NCI-H345 (cell line): ENCODE measurements around the gene LOC128125822.
"Not testable (repeated sequence)": the region's sequence is repeated elsewhere in the genome, so short reads cannot be mapped to it uniquely, and the experiment has no call there.

Source experiments
- DNase-seq: peaks from one replicate; lab custom pipeline; 2025; lab: John Stamatoyannopoulos, UW

The LOC128125822 gene

DNA sequence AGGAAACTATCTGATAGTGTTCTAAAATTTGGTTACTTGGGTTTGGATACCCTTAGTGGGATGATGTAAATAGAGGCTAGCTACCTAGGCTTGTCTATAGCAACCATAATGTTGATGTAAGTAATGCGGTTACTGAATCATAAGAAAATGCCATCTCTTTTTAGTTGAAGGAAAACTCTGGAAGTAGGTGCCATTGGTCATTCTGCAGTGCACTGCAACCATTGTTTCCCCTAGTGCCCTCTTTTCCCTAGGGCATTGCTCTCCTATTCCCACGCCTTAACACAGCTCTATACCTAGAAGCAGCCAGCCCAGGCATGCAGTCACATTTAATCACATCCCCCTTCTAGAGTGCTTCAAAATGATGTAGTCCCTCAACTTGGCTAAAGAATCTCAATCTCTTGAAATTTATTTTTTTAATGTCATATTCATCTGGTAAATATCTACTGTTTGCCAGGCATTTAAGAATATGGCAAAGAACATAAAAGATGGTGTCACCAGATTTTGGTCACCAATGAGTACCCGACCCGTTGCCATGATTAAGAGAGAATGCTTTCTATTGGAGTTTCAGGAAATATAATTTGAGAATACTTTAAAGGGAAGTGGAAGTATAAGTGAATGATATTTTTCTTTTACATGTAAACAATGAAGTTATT is 10.4 kb downstream of the LOC128125822 start:
- DNase-seq: no peak

DNA sequence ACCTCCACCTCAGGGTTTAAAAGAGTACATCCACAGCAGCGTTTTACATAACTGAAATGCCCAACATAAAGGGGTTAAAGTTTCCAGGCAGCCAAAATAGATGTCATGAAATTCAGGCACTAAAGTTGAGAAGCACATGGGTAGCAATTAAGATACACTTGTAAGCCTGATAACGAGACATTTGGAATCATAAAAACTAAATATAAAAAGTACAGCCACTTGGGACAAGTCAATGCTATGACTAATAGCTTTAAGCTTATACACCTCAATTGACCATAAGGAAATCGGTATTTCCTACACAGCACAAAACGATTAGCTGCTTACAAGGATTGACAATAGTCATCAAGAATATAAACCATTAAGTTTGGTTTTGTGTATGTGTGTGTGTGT is 11.8 kb downstream of the LOC128125822 start:
- no peak for DNase-seq

- DNase-seq: no peak
Observed at GRCh38 chr6:63584566-63584965, 12.3 kb downstream of the LOC128125822 start.

- DNase-seq: not testable (repeated sequence)
Observed at GRCh38 chr6:63585652-63586051, 13.4 kb downstream of the LOC128125822 start.

DNA sequence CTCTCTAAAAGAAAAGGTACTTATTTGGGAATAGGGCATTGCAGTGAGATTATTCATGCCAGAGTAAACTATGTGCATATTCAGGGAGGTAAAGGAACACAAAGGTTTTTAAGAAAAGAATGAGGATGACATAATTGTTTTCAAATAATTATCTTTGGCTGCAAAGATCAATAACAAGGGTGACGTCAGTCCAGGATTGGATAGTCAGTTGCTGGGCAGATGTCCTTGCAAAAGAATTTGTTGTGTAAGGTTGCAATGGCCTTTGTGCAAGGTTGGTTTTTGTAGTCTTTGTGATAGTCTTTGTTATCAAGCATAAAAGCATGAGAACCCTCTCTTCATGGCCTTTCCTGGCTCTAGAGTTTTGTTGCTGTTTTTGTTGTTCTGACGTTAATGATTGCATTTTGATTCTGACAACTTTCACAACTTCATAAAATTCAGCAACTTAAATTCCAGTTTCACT is 17.7 kb downstream of the LOC128125822 start:
- DNase-seq: no peak

DNA sequence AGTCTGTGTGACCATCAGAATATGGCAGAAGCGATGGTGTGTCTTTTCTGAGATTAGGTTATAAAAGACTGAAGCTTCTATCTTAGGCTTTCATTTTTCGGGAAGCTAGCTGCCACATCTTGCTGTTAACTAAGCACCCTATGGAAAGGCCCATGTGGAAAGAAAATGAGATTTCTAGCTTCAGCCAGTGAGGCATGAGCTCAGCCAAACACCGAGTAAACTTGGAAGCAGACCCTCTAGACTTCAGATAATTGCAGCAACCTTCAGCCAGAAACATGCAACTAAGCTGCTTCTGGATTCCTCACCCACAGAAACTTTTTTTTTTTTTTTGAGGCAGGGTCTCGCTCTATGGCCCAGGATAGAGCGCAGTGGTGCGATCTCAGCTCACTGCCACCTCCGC is 20.6 kb downstream of the LOC128125822 start:
- no peak for DNase-seq

GRCh38 chr6:63597141-63598048 is 25.1 kb downstream of the LOC128125822 start:
- DNase-seq: no peak

- DNase-seq: peak; percentile 82
Observed at GRCh38 chr6:63598049-63599036, 26.1 kb downstream of the LOC128125822 start.

- no peak for DNase-seq
Observed at GRCh38 chr6:63599243-63599642, 27.0 kb downstream of the LOC128125822 start.

- no peak for DNase-seq
Observed at GRCh38 chr6:63600136-63600535, 27.9 kb downstream of the LOC128125822 start.

DNA sequence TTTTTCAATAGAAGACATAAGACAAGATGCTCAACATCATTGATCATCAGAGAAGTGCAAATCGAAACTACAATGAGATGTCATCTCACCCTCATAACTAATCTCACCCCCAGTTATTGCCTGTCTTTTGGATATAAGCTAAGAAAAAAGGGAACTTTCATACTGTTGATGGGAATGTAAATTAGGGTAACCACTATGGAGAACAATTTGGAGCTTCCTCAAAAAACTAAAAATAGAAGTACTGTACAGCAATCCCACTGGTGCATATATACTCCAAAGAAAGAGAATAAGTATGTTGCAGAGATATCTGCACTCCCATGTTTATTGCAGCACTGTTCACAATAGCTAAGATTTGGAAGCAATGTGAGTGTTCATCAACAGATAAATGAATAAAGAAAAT is 37.0 kb downstream of the LOC128125822 start:
- DNase-seq: no peak

- DNase-seq: no peak
Observed at GRCh38 chr6:63610944-63611343, 38.7 kb downstream of the LOC128125822 start.

- no peak for DNase-seq
Observed at GRCh38 chr6:63611560-63611959, 39.3 kb downstream of the LOC128125822 start.

GRCh38 chr6:63615590-63615989 is 43.3 kb downstream of the LOC128125822 start:
- DNase-seq: no peak
